Measurements from ENCODE around the gene SCAP.

GRCh38 chr3:47420511-47421484 lies 54.9 kb downstream of the SCAP start:
- TF ChIP-seq TOE1 (CRISPR knock-in tag; IDR thresholded peaks at IDR 0.05) (no peak), ARID2 (CRISPR knock-in tag; IDR thresholded peaks at IDR 0.05; ENCODE audit: borderline replicate concordance) (no peak), POLR2A (IDR thresholded peaks at IDR 0.05; ENCODE audit: insufficient read depth in 1 of 2, low read depth in 2 of 2, low read length in 2 of 2) (no peak), CENPX (CRISPR knock-in tag; IDR thresholded peaks at IDR 0.05) (no peak), REST (IDR thresholded peaks at IDR 0.05; ENCODE audit: borderline replicate concordance in 1 of 2, low read depth in 1 of 2, low read length in 2 of 2) (no peak), ZNF431 (CRISPR knock-in tag; IDR thresholded peaks at IDR 0.05; ENCODE audit: borderline replicate concordance, low read depth) (no peak)

Data from HepG2 (cell line).